Activated T-cell treated with anti-CD3 and anti-CD28 coated beads for 1 hour (primary cell): ENCODE results near the gene BMERB1.
"Not testable (repeated sequence)": the region's sequence is repeated elsewhere in the genome, so short reads cannot be mapped to it uniquely, and the experiment has no call there.

Experiments used
- DNase-seq: peaks from one replicate; pipeline ENCODE4 v3.0.0-alpha.2; 2020; ENCODE audit warnings: low read depth

The BMERB1 gene

GRCh38 chr16:15434425-15435215, at the start of gene BMERB1:
Gene BMERB1, plus strand, starts transcription at chr16:15434588. Its CDS starts 66 bp downstream, at chr16:15434654.
- peak; percentile 29 for DNase-seq

DNA sequence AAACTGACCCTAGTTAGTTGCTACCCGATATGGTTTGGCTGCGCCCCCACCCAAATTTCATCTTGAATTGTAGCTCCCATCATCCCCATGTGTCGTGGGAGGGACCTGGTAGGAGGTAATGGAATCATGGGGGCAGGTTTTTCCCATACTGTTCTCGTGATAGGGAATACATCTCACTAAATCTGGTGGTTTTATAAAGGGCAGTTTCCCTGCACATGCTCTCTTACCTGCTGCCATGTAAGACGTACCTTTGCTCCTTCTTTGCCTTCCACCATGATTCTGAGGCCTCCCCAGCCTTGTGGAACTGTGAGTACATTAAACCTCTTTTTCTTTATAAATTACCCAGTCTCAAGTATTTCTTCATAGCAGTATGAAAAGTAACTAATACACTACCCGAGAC, 46.3 kb upstream of the BMERB1 start:
- not testable (repeated sequence) for DNase-seq

GRCh38 chr16:15389916-15390315, 44.5 kb upstream of the BMERB1 start:
- DNase-seq, result not testable (repeated sequence)

DNA sequence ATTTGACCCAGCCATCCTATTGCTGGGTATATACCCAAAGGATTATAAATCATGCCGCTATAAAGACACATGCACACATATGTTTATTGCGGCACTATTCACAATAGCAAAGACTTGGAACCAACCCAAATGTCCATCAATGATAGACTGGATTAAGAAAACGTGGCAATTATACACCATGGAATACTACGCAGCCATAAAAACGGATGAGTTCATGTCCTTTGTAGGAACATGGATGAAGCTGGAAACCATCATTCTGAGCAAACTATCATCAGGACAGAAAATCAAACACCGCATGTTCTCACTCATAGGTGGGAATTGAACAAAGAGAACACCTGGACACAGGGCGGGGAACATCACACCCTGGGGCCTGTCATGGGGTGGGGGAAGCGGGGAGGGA, 41.4 kb upstream of the BMERB1 start:
- not testable (repeated sequence) for DNase-seq

DNA sequence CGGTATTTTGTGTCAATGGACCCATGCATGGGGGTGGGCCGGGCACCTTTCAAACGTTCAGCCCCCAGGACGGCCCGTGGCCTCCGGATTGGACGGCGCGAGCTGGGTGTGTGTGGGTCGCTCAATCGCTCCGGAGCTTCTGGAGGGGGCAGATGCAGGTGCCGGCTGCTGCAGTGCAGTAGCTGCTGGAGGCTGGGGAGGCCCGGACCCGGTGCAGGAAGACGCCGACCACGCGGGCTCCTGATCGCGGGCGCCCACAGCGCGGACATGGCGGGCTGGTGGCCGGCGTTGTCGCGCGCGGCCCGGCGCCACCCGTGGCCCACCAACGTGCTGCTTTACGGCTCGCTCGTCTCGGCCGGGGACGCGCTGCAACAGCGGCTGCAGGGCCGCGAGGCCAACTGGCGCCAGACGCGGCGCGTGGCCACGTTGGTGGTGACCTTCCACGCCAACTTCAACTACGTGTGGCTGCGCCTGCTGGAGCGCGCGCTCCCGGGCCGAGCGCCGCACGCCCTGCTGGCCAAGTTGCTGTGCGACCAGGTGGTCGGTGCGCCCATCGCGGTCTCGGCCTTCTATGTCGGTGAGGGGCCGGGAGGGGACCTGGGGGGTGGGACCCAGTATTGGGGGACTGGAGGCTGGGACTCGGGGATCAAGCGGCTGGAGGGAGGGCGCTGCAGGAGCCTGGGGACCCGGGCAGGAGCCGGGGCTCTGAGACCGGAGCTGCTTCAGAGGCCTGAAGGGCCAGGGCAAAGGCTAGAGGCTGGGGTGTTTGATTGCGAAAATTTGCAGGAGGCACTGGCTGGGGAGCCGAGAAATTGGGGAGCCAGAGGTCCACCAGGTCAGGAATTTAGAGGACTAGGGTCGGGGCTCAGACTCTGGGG, 38.5 kb upstream of the BMERB1 start, which contains the start of gene MPV17L:
MPV17L (plus strand) TSS at position 124 of the 878 bp plus-strand sequence; CDS start at position 268, 144 bp downstream.
- not testable (repeated sequence) for DNase-seq

- DNase-seq, result not testable (repeated sequence)
Observed at GRCh38 chr16:15396509-15396829, 37.9 kb upstream of the BMERB1 start.

- DNase-seq, result no peak
Observed at GRCh38 chr16:15396948-15397594, 37.3 kb upstream of the BMERB1 start.

- no peak for DNase-seq
Observed at GRCh38 chr16:15398618-15399316, 35.6 kb upstream of the BMERB1 start.

GRCh38 chr16:15399317-15399716, 35.1 kb upstream of the BMERB1 start:
- no peak for DNase-seq

- DNase-seq, result not testable (repeated sequence)
Observed at GRCh38 chr16:15400314-15400713, 34.1 kb upstream of the BMERB1 start.

DNA sequence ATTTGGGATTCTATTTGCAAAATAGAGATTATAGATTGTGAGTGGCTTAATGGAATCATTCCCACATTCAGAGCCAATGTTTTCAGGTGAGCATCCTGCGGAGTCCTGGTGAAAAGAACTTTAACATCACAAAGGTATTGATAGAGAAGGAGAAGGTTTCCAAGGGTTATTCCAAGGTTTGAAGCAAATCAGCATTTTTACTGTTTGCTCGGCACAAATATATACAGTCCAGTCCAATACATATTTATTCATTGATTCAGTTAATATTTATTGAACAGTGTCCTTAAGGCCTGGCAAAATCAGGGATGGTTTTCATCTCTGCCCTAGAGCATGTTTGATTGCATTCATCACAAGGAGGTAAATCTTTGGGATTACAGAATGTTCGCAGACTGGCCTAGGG, 32.4 kb upstream of the BMERB1 start:
- DNase-seq, result no peak

DNA sequence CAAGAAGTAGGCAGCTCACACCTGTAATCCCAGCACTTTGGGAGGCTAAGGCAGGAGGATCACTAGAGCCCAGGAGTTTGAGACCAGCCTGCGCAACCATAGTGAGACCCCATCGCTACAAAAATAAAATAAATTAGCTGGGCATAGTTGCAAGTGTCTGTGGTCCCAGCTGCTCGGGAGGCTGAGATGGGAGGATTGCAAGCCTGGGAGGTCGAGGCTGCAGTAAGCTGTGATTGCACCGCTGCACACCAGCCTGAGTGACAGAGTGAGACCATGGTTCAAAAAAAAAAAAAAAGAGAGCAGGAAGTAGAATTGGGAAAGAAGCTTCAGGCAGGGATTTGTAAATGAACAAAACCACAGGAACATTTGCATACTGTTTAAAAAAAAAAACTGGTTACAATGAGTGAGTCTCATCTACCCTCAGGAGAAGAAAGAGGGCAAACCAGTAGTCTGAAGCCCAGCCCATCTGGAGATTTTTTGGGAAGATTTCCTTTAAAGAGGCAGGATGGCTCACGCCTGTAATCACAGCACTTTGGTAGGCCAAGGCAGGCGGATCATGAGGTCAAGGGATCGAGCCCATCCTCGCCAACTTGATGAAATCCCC, 30.9 kb upstream of the BMERB1 start:
- DNase-seq, result no peak

GRCh38 chr16:15404091-15404490, 30.3 kb upstream of the BMERB1 start:
- not testable (repeated sequence) for DNase-seq

- DNase-seq, result no peak
Observed at GRCh38 chr16:15404792-15405191, 29.6 kb upstream of the BMERB1 start.

- not testable (repeated sequence) for DNase-seq
Observed at GRCh38 chr16:15407756-15408155, 26.6 kb upstream of the BMERB1 start.

DNA sequence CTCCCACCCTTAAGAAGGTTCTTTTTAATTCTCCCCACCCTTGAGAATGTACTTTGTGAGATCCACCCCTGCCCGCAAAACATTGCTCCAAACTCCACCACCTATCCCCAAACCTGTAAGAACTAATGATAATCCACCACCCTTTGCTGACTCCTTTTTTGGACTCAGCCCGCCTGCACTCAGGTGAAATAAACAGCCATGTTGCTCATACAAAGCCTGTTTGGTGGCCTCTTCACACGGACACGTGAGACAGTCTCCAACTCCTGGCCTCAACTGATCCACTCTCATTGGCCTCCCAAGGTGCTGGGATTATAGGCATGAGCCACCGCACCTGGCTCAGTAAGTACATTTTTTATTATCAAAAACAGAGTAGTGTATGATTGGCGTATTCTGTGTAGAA, 24.9 kb upstream of the BMERB1 start:
- not testable (repeated sequence) for DNase-seq

GRCh38 chr16:15415511-15415985, 18.8 kb upstream of the BMERB1 start:
- no peak for DNase-seq

DNA sequence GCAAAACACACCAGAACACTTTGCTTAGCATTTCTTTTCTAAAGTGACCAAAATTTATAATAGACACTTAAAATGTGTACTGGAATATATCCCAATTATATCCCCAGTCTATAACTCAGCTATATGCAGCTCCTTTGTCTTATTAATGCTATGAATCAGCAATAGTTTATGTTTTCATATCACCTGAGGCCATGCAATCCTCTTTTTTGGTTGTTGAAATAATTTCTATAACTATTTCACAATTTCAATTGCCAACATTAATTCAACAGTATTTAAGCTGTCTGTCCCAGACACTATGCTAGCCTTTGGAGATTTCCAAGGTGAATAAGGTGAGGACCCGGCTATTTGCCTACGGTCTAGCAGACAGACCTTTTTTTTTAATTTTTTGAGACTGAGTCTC, 17.2 kb upstream of the BMERB1 start:
- no peak for DNase-seq

DNA sequence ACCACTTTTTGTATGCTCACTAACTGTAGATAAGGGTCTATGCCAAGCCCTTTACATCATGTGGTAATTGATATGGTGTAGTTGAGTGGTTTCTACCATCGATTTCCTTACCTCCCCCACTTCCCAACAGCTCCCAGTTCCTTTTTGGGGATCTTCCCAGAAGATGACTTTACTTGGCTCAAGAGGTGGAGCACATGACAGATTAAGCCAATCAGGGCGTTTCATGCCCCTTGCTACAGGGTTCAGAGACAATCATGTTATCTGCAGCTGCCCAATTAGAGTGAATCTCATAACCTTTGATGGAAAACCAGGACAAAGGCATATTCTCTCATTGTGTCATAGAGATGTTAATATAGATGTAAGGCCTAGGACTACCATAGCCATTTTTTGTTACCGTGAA, 16.2 kb upstream of the BMERB1 start:
- DNase-seq, result no peak

- not testable (repeated sequence) for DNase-seq
Observed at GRCh38 chr16:15421696-15422095, 12.7 kb upstream of the BMERB1 start.

- no peak for DNase-seq
Observed at GRCh38 chr16:15422222-15422621, 12.2 kb upstream of the BMERB1 start.
